Measurements from ENCODE around the gene CLPTM1L. TPM values are rescaled to one million over a fixed set of nuclear protein-coding genes. Genes with fewer than 3 reads are reported as not detected.

The CLPTM1L gene
- total and polyA plus RNA-seq, 2 donors (not counting 1 experiment from before 2014, with no cell fraction given): 78.4 to 99.9 TPM

- no peak overlapping the region for H3K27ac Mint-ChIP-seq
- Histone ChIP-seq H4K20me1 (ENCODE audit: control insufficient read depth, insufficient read depth, low read length, poor library complexity, severe bottlenecking) (no peaks in the 10 kb centered on the region), H3K79me2 (ENCODE audit: control insufficient read depth, insufficient read depth, low read length) (no peaks in the 10 kb centered on the region), H3K27me3 (replicated peaks in 1 of 4; ENCODE audit: control extremely low read depth in 1 of 4, control insufficient read depth in 3 of 4, insufficient read depth in 4 of 4, low read length in 3 of 4) (no peaks in the 10 kb centered on the region), H3K36me3 (replicated peaks in 1 of 2; ENCODE audit: control extremely low read depth in 1 of 2, control insufficient read depth in 1 of 2, extremely low read depth in 1 of 2, insufficient read depth in 2 of 2, low read length in 1 of 2) (no peaks in the 10 kb centered on the region), H3K27ac (ENCODE audit: low read length in 2 of 2) (no peak overlapping the region), H3K9ac (ENCODE audit: low read length) (no peak overlapping the region), H3K4me1 (ENCODE audit: control insufficient read depth in 2 of 2, insufficient read depth in 2 of 2, low read length in 2 of 2) (peaks cover 21 to 36% of the 10 kb centered on the region in 2 donors), H2AFZ (ENCODE audit: insufficient read depth, low read depth, low read length, poor library complexity, severe bottlenecking) (no peak overlapping the region), H3K4me2 (replicated peaks; ENCODE audit: low read depth, low read length, poor library complexity, severe bottlenecking) (no peak overlapping the region), H3K9me3 (ENCODE audit: control extremely low read depth in 1 of 3, control insufficient read depth in 2 of 3, insufficient read depth in 1 of 3, low read length in 2 of 3) (peaks cover 0 to 20% (median 3%) of the 10 kb centered on the region in 3 donors), H3K4me3 (ENCODE audit: control extremely low read depth in 1 of 5, extremely low read depth in 1 of 5, insufficient read depth in 1 of 5, low read depth in 2 of 5, low read length in 4 of 5) (no peak overlapping the region)
- no peaks in the 10 kb centered on the region for H3K27me3 Mint-ChIP-seq
- H3K9me3 Mint-ChIP-seq (ENCODE audit: insufficient read depth): no peaks in the 10 kb centered on the region
- H3K4me1 Mint-ChIP-seq: peaks cover 42% of the 10 kb centered on the region
- no peak for ATAC-seq (ENCODE audit: low read depth)
- TF ChIP-seq EZH2 (IDR thresholded peaks at IDR 0.05; ENCODE audit: borderline replicate concordance, insufficient read depth, low read depth, low read length, poor library complexity, severe bottlenecking): no peak
- TF ChIP-seq, protein P1, sequence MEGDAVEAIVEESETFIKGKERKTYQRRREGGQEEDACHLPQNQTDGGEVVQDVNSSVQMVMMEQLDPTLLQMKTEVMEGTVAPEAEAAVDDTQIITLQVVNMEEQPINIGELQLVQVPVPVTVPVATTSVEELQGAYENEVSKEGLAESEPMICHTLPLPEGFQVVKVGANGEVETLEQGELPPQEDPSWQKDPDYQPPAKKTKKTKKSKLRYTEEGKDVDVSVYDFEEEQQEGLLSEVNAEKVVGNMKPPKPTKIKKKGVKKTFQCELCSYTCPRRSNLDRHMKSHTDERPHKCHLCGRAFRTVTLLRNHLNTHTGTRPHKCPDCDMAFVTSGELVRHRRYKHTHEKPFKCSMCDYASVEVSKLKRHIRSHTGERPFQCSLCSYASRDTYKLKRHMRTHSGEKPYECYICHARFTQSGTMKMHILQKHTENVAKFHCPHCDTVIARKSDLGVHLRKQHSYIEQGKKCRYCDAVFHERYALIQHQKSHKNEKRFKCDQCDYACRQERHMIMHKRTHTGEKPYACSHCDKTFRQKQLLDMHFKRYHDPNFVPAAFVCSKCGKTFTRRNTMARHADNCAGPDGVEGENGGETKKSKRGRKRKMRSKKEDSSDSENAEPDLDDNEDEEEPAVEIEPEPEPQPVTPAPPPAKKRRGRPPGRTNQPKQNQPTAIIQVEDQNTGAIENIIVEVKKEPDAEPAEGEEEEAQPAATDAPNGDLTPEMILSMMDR (IDR thresholded peaks at IDR 0.05): no peak
- no peak for DNase-seq
- ChIA-PET POLR2A (no interaction called here), CTCF (no interaction called here)
- WGBS (ENCODE audit: insufficient coverage): 95% methylated on average over 2 of the region's 3 CpGs
- no peak overlapping the region for H3K4me3 Mint-ChIP-seq
- intact Hi-C loops (cut with micrococcal nuclease): no loop called here
Observed at GRCh38 chr5:1376981-1377380, 32.1 kb upstream of the CLPTM1L start.

- Mint-ChIP-seq H3K4me1 (peaks cover 44% of the 10 kb centered on the region), H3K9me3 (ENCODE audit: insufficient read depth) (no peaks in the 10 kb centered on the region), H3K27me3 (no peaks in the 10 kb centered on the region), H3K4me3 (no peak overlapping the region), H3K27ac (no peak overlapping the region)
- Histone ChIP-seq H3K27ac (ENCODE audit: low read length in 2 of 2) (no peak overlapping the region), H3K36me3 (replicated peaks in 1 of 2; ENCODE audit: control extremely low read depth in 1 of 2, control insufficient read depth in 1 of 2, extremely low read depth in 1 of 2, insufficient read depth in 2 of 2, low read length in 1 of 2) (no peaks in the 10 kb centered on the region), H3K4me1 (ENCODE audit: control insufficient read depth in 2 of 2, insufficient read depth in 2 of 2, low read length in 2 of 2) (peaks cover 29 to 45% of the 10 kb centered on the region in 2 donors), H3K9me3 (ENCODE audit: control extremely low read depth in 1 of 3, control insufficient read depth in 2 of 3, insufficient read depth in 1 of 3, low read length in 2 of 3) (peaks cover 0 to 20% (median 3%) of the 10 kb centered on the region in 3 donors), H3K4me2 (replicated peaks; ENCODE audit: low read depth, low read length, poor library complexity, severe bottlenecking) (no peak overlapping the region), H3K9ac (ENCODE audit: low read length) (no peak overlapping the region), H2AFZ (ENCODE audit: insufficient read depth, low read depth, low read length, poor library complexity, severe bottlenecking) (no peak overlapping the region), H4K20me1 (ENCODE audit: control insufficient read depth, insufficient read depth, low read length, poor library complexity, severe bottlenecking) (no peaks in the 10 kb centered on the region), H3K27me3 (replicated peaks in 1 of 4; ENCODE audit: control extremely low read depth in 1 of 4, control insufficient read depth in 3 of 4, insufficient read depth in 4 of 4, low read length in 3 of 4) (no peaks in the 10 kb centered on the region), H3K79me2 (ENCODE audit: control insufficient read depth, insufficient read depth, low read length) (no peaks in the 10 kb centered on the region), H3K4me3 (ENCODE audit: control extremely low read depth in 1 of 5, extremely low read depth in 1 of 5, insufficient read depth in 1 of 5, low read depth in 2 of 5, low read length in 4 of 5) (no peak overlapping the region)
- ChIA-PET POLR2A (interaction anchor here (2.5 kb wide), 1 partner anchor 10 kb away, joined by 13 read pairs; no protein-coding TSS in a partner anchor), CTCF (no interaction called here)
- DNase-seq (no peak), ATAC-seq (ENCODE audit: low read depth) (no peak)
- intact Hi-C loops (cut with micrococcal nuclease): no loop called here
- TF ChIP-seq EZH2 (IDR thresholded peaks at IDR 0.05; ENCODE audit: borderline replicate concordance, insufficient read depth, low read depth, low read length, poor library complexity, severe bottlenecking): no peak
- TF ChIP-seq, protein P1 (IDR thresholded peaks at IDR 0.05): no peak
- 66% methylated on average over 15 of the region's 23 CpGs for WGBS (ENCODE audit: insufficient coverage)
Observed at GRCh38 chr5:1375871-1376810, 31.2 kb upstream of the CLPTM1L start.
